AG04450 (cell line): ENCODE data around the gene C1QTNF1. TPM values are rescaled to one million over a fixed set of nuclear protein-coding genes. Genes with fewer than 3 reads are reported as not detected.
A peak's percentile ranks its signal among the peaks of the same experiment; 100 is the strongest.
"Not testable (repeated sequence)": the region's sequence is repeated elsewhere in the genome, so short reads cannot be mapped to it uniquely, and the experiment has no call there.

Experiments
- CTCF ChIA-PET: fragments of 300-600, 350-600 bp; formaldehyde crosslinking; extraction: SDS; loops from one replicate; lab custom pipeline; 2022; ENCODE audit warnings: antibody characterized with exemption, inconsistent platforms; lab: Charles Lee
- POLR2A ChIA-PET: fragments of 350-600 bp; formaldehyde crosslinking; extraction: SDS; loops from one replicate; lab custom pipeline; 2021; ENCODE audit warnings: antibody characterized with exemption, inconsistent platforms; lab: Yijun Ruan, JAX
- DNase-seq: peaks from one replicate; pipeline ENCODE4 v3.0.0-alpha.2; 2011; ENCODE audit warnings: low read depth, low spot score
- H3K27ac ChIP-seq: one replicate; pipeline ENCODE4 v1.5.1; 2012; ENCODE audit warnings: low read depth, low read length, control low read depth
- H3K27me3 ChIP-seq: one replicate; pipeline ENCODE4 v1.6.0; 2012; ENCODE audit warnings: low read length; ENCODE audit not compliant: control insufficient read depth, insufficient read depth
- H3K4me3 ChIP-seq: 2 replicates; pipeline ENCODE4 v1.5.1; 2011; ENCODE audit warnings: mild to moderate bottlenecking, low read depth, low read length, control low read depth
- H3K9me3 ChIP-seq: 2 replicates; pipeline ENCODE4 v1.5.1; 2012; ENCODE audit warnings: low read length; ENCODE audit not compliant: control insufficient read depth, insufficient read depth
- CTCF ChIP-seq: IDR thresholded peaks from 2 replicates; pipeline ENCODE4 v1.5.1; 2011; ENCODE audit warnings: low read depth, low read length, control low read depth, inconsistent platforms
- polyA plus RNA-seq: library from polyadenylated mRNA; depleted of rRNA; stranded (reverse); fragments of >200 nt; gene quantifications from 2 replicates; pipeline ENCODE4 v1.2.3, GENCODE V29; 2011

Gene C1QTNF1
- polyA plus RNA-seq, 1 experiment: 15.4 TPM

GRCh38 chr17:79019632-79020584 lies 4.1 kb upstream of the C1QTNF1 start:
- Histone ChIP-seq H3K27ac (no peak overlapping the region), H3K27me3 (peaks cover 3% of the 10 kb centered on the region), H3K4me3 (0 out of 2 replicates have a peak overlapping the region, but pooled peaks have one; percentile 0), H3K9me3 (peaks cover 5% of the 10 kb centered on the region)
- POLR2A ChIA-PET: no interaction called here
- TF ChIP-seq CTCF: peak; percentile 80
- CTCF ChIA-PET: interaction anchor here (0.5 to 4.7 kb wide), 14 partner anchors 10 to 380 kb away, joined by 3 to 35 read pairs (median 4); partner anchors contain the start of gene ENGASE
- peak; percentile 56 for DNase-seq

- no peak for TF ChIP-seq CTCF
- CTCF ChIA-PET: interaction anchor here (0.5 to 4.7 kb wide), 13 partner anchors 9 to 377 kb away, joined by 3 to 35 read pairs (median 4); partner anchors contain the start of gene ENGASE
- POLR2A ChIA-PET: interaction anchor here (0.6 kb wide), 1 partner anchor 90 kb away, joined by 3 read pairs; no protein-coding TSS in a partner anchor
- Histone ChIP-seq H3K27me3 (peaks cover 3% of the 10 kb centered on the region), H3K27ac (no peak overlapping the region), H3K4me3 (no peak overlapping the region), H3K9me3 (peaks cover under 1% of the 10 kb centered on the region; the same call in 1 of the 2 replicates)
- no peak for DNase-seq
Observed at GRCh38 chr17:79020631-79021301, 3.2 kb upstream of the C1QTNF1 start.

GRCh38 chr17:79021929-79022328 lies 2.0 kb upstream of the C1QTNF1 start:
- H3K9me3 ChIP-seq, H3K27ac ChIP-seq, H3K27me3 ChIP-seq, H3K4me3 ChIP-seq, DNase-seq: not testable (repeated sequence)
- CTCF ChIA-PET: interaction anchor here (1.1 to 4.7 kb wide), 6 partner anchors 9 to 372 kb away, joined by 3 to 35 read pairs (median 5); no protein-coding TSS in a partner anchor
- POLR2A ChIA-PET: interaction anchor here (1.1 kb wide), 1 partner anchor 15 kb away, joined by 4 read pairs; no protein-coding TSS in a partner anchor

- Histone ChIP-seq H3K27ac (no peak overlapping the region), H3K27me3 (peaks cover 3% of the 10 kb centered on the region), H3K9me3 (no peaks in the 10 kb centered on the region; the same call in 1 of the 2 replicates), H3K4me3 (no peak overlapping the region)
- TF ChIP-seq CTCF: no peak
- ChIA-PET CTCF (interaction anchor here (0.7 to 4.7 kb wide), 8 partner anchors 10 to 371 kb away, joined by 3 to 35 read pairs (median 4); no protein-coding TSS in a partner anchor), POLR2A (interaction anchor here (1.1 kb wide), 1 partner anchor 14 kb away, joined by 4 read pairs; no protein-coding TSS in a partner anchor)
- DNase-seq: no peak
Observed at GRCh38 chr17:79022507-79022991, 1.4 kb upstream of the C1QTNF1 start.

- H3K27me3 ChIP-seq: peaks cover 3% of the 10 kb centered on the region
- no peaks in the 10 kb centered on the region; the same call in 1 of the 2 replicates for H3K9me3 ChIP-seq
- ChIA-PET CTCF (interaction anchor here (0.7 to 1.8 kb wide), 3 partner anchors 10 to 368 kb away, joined by 3 to 4 read pairs (median 3); no protein-coding TSS in a partner anchor), POLR2A (no interaction called here)
- TF ChIP-seq CTCF: no peak
- DNase-seq: no peak
- no peak overlapping the region for H3K27ac ChIP-seq
- no peak overlapping the region for H3K4me3 ChIP-seq
Observed at GRCh38 chr17:79023180-79023705, 726 bp upstream of the C1QTNF1 start.
